Lower lobe of right lung (tissue), 2 donors: ENCODE results near the gene CHGA. TPM values are rescaled to one million over a fixed set of nuclear protein-coding genes. Genes with fewer than 3 reads are reported as not detected.

Source experiments
- ATAC-seq, 2 donors: fragments of 200-7000 bp; cut with Tn5 transposase; one replicate each; pipeline ENCODE4 v1.9.1; 2020 to 2022; ENCODE audit warnings: mild to moderate bottlenecking in 2 of 2, moderate library complexity in 2 of 2
- DNase-seq: peaks from one replicate; pipeline ENCODE4 v3.0.0-alpha.2; 2020
- H3K27ac ChIP-seq: fragments of 200-600 bp; one replicate; pipeline ENCODE4 v1.8.0; 2022
- H3K27me3 ChIP-seq: fragments of 200-600 bp; one replicate; pipeline ENCODE4 v1.8.0; 2022; ENCODE audit warnings: low read depth
- H3K36me3 ChIP-seq: fragments of 200-600 bp; one replicate; pipeline ENCODE4 v1.8.0; 2022; ENCODE audit warnings: mild to moderate bottlenecking
- H3K4me1 ChIP-seq: fragments of 200-600 bp; one replicate; pipeline ENCODE4 v1.8.0; 2022
- H3K4me3 ChIP-seq: fragments of 200-600 bp; one replicate; pipeline ENCODE4 v1.8.0; 2022; ENCODE audit warnings: mild to moderate bottlenecking
- H3K9me3 ChIP-seq: fragments of 200-600 bp; one replicate; pipeline ENCODE4 v1.8.0; 2022
- intact Hi-C: fragments of 100-400 bp; cut with DNase I; formaldehyde crosslinking; loops from one replicate; pipeline ENCODE4 v1.11.0; 2022
- total RNA-seq: library from RNA; stranded (reverse); fragmentation: NEBNext Ultra II Directional; extraction: Animal tissue kit (Norgen Biotek cat#: 25700); gene quantifications from one replicate; pipeline ENCODE4 v1.2.1, GENCODE V29; 2021
- TF ChIP-seq, protein P1 (sequence below): fragments of 200-600 bp; IDR thresholded peaks from one replicate; pipeline ENCODE4 v1.8.0; 2022; ENCODE audit warnings: antibody characterized with exemption, mild to moderate bottlenecking
- donor health status: DM: no; HTN: yes; CAD: no; lungs with severe emphysema.

Gene CHGA
- total RNA-seq, 1 donor from 2014 or later = 0.71 TPM

GRCh38 chr14:92981726-92982125 is 58.8 kb downstream of the CHGA start:
- intact Hi-C loops = no loop called here
- DNase-seq = no peak
- H3K27ac ChIP-seq = no peak overlapping the region
- peaks cover 15% of the 10 kb centered on the region for H3K4me1 ChIP-seq
- H3K27me3 ChIP-seq = no peaks in the 10 kb centered on the region
- no peak overlapping the region for H3K4me3 ChIP-seq
- TF ChIP-seq, protein P1, sequence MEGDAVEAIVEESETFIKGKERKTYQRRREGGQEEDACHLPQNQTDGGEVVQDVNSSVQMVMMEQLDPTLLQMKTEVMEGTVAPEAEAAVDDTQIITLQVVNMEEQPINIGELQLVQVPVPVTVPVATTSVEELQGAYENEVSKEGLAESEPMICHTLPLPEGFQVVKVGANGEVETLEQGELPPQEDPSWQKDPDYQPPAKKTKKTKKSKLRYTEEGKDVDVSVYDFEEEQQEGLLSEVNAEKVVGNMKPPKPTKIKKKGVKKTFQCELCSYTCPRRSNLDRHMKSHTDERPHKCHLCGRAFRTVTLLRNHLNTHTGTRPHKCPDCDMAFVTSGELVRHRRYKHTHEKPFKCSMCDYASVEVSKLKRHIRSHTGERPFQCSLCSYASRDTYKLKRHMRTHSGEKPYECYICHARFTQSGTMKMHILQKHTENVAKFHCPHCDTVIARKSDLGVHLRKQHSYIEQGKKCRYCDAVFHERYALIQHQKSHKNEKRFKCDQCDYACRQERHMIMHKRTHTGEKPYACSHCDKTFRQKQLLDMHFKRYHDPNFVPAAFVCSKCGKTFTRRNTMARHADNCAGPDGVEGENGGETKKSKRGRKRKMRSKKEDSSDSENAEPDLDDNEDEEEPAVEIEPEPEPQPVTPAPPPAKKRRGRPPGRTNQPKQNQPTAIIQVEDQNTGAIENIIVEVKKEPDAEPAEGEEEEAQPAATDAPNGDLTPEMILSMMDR = no peak
- peaks cover 25% of the 10 kb centered on the region for H3K9me3 ChIP-seq
- no peak for ATAC-seq
- peaks cover 8% of the 10 kb centered on the region for H3K36me3 ChIP-seq

GRCh38 chr14:92982956-92983355 is 60.0 kb downstream of the CHGA start:
- H3K36me3 ChIP-seq = no peaks in the 10 kb centered on the region
- intact Hi-C loops = no loop called here
- H3K27me3 ChIP-seq = no peaks in the 10 kb centered on the region
- peaks cover 18% of the 10 kb centered on the region for H3K4me1 ChIP-seq
- TF ChIP-seq, protein P1 = no peak
- no peak overlapping the region for H3K27ac ChIP-seq
- no peak overlapping the region for H3K4me3 ChIP-seq
- no peak for DNase-seq
- peaks cover 18% of the 10 kb centered on the region for H3K9me3 ChIP-seq
- no peak for ATAC-seq

DNA sequence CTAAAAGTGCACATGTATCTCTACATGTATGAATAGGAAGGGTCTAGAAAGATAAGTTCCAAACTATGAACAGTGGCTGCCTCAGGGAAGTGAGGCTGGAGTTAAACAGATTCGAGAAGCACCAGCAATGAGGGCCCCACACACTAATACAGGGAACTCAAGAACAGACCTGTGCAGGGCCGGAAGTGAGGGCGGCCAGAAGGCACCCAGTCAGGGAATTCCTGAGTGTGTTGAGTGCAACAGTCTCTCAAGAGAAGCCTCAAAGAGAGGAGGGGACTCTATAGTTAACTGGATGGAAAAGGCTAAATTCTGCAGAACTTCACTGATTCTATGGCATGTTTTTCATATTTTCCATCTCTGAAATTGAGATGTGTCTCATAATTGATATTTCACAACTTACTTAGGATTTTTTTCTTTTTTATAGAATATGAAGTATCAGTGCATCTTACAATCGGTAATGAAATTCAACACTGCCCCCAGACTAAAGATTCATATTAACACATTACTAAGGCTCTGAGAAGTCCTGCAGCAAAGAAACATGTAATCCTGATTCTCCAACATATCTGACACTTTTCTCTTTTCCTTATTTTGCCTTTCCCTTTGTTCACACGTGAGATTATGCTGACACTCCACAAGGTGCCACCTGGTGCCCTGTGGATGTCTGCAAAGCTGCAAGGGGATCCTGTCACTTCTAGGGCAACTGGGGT is 61.3 kb downstream of the CHGA start:
- peaks cover 5% of the 10 kb centered on the region for H3K9me3 ChIP-seq
- intact Hi-C loops = no loop called here
- no peak for DNase-seq
- no peak overlapping the region for H3K27ac ChIP-seq
- no peaks in the 10 kb centered on the region for H3K27me3 ChIP-seq
- H3K36me3 ChIP-seq = no peaks in the 10 kb centered on the region
- TF ChIP-seq, protein P1 = no peak
- H3K4me3 ChIP-seq = no peak overlapping the region
- ATAC-seq = peak; percentile 37 to 55
- peaks cover 18% of the 10 kb centered on the region for H3K4me1 ChIP-seq

Other genes starting within 250 kb of the CHGA start
- 158 TPM for gene LGMN, start 174.5 kb upstream of the CHGA start, total RNA-seq
- 31.9 TPM for gene GOLGA5, start 128.8 kb upstream of the CHGA start, total RNA-seq
- gene ITPK1, start 192.8 kb downstream of the CHGA start, total RNA-seq = 129 TPM